ENCODE measurements around the gene AUTS2.

The AUTS2 gene

GRCh38 chr7:70298780-70299471 lies 700.7 kb downstream of the AUTS2 start:
- DNase-seq: no peak

DNA sequence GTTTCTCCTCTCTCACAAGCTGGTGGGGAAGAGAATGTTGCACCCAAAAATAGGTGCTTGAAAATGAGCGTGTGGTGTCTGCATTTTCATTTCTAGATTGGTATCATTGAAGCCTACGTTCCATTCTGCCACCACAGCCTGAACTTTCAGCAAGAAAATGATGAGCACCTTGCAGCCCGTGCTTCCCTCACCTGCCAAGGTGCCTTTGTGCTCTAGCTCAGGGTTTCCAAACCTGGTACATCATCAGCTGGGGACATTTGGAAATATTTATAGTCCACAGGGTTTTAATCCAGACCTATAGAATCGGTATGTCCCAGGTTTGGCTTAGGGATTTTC lies 701.2 kb downstream of the AUTS2 start:
- DNase-seq: no peak

GRCh38 chr7:70301673-70302185 lies 703.5 kb downstream of the AUTS2 start:
- DNase-seq: no peak

DNA sequence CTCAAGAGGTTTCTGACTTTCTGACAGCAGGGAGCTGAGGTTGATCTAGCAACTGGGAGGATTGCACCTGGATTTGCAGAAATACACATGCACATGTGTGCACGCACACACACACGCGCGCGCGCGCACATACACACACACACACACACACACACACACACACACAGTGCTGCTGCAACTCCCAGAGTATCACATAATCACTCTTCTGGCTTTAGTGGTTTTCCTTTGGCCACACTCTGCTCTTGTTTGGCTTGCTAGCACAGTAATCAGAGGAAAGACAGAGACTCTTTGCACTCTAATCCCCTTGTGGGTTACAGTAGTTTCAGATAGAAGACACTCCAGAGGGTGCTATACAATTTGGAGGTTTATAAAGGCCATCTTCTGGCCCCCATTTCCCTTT lies 705.0 kb downstream of the AUTS2 start:
- no peak for DNase-seq

DNA sequence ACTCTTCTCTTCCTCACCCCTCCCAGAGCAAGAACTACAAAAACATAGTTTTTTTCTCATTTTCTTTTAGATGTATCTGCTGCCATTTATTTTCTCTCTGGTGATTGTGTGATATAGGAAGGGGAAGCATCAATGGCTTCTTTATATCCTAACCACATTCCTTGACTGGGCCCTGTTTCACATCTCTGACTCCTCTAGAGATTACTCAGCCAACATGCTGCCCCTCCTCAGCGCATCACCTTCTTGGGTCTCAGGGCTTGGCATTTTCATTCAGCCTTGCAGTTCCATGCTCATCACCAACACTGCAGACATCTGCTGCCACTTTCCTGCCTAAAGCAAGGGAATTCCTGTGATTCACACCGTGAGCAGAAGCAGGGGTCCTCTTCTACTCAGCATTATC lies 705.5 kb downstream of the AUTS2 start:
- DNase-seq: no peak

- DNase-seq: no peak
These were observed 707.9 kb downstream of the AUTS2 start for GRCh38 chr7:70306173-70306572.

DNA sequence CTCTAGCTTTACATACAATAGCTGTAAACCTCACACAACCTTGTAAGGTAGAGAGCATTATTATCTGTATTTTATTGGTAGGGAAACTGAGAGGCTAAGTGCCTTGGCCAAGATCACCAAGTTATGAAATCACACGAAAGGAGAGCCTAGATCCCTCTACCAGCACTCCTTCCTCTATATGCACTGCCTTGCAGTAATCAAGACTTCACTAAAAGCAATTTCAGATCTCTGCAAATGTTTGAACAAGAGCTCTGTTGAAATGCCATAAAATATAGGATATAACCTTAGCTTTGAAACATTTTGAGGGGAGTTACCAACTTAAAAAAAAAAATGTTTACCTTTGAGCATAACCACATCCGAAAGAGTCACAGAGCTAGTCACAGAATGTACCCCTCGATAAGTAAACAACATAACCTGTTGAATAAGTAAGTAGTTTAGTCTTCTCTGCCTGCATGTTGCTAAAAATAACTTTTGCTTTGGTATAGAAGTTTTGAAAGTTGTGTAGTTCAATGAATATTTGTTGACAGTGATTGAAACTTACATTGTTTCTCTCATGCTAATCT lies 709.4 kb downstream of the AUTS2 start:
- DNase-seq: no peak

- no peak for DNase-seq
These were observed 714.1 kb downstream of the AUTS2 start for GRCh38 chr7:70312336-70312735.

DNA sequence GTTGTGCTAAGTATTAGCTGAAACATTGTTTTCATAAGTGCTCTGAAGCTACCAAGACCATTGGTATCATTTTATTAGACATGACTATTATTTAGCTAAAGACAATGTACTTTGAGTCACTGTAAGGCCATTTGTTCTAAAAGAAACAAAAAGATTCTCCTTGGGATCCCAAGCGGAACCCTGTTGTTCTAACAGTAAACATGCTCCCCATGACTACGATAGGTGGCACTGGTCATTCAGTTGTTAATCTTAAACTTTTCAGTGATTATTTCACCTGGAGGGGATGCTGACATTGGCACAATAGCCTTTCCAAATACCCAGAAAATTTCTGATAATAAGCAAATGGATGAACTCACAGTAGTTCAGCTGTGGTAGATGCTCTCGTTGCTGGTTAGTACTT lies 715.0 kb downstream of the AUTS2 start:
- DNase-seq: no peak

- no peak for DNase-seq
These were observed 715.4 kb downstream of the AUTS2 start for GRCh38 chr7:70313687-70314086.

GRCh38 chr7:70314221-70314620 lies 715.9 kb downstream of the AUTS2 start:
- DNase-seq: no peak

DNA sequence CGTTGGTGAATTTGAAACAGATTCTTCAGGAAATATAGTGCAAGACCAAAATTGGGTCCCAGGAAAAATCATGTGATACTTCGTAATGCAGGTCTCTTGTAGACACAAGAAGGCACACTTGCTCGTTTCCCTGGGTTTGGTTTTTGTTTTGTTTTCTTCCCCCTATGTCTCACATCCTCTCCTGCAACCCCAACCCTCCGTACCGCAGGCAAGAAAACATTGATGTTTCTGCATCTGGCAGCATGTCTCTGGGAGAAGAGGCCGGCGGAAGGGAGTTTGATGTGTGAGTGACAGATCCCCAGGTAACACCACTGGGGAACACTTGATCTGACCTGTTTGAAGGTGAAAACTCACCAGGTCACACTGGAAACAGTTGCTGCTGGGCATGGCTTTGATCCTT lies 718.5 kb downstream of the AUTS2 start:
- no peak for DNase-seq

DNA sequence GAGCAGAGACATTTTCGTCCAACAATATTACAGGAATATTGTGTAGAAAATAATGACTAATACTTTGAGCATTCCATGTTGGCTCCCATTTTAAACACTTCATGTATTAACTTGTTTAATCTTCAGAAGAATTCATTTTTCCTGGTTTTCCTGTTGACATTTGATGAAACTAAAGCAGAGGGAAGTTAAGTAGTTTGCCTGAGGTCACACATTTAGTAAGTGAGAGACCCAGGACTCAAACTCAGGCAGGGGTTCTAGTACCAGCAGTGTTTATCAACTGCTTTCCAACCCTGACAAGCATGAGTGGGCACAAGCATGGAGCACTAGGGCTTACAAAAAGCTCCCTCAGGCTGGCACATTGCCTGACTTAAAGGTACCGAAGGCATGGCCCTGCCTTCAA lies 719.1 kb downstream of the AUTS2 start:
- no peak for DNase-seq

GRCh38 chr7:70318511-70318910 lies 720.2 kb downstream of the AUTS2 start:
- DNase-seq: no peak

DNA sequence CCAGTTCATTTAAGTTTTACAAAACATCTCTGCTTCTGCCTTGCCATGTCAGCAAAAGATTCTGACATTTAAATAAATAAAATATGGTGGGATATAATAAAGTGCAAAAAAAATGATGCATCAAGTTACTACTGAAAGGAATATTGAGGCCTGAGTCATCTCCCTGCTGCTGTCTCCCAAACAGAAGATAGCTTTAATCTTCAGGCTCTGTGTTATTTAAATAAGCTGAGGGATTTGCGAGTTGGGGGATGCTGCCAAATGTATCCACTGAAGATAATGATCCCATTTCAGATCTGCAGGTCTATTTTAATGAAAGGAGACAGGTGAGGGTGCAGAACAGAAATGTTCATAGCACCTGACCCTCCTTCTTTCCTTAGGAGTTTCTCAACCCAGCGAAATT lies 720.8 kb downstream of the AUTS2 start:
- no peak for DNase-seq

- no peak for DNase-seq
These were observed 722.8 kb downstream of the AUTS2 start for GRCh38 chr7:70321016-70321590.

DNA sequence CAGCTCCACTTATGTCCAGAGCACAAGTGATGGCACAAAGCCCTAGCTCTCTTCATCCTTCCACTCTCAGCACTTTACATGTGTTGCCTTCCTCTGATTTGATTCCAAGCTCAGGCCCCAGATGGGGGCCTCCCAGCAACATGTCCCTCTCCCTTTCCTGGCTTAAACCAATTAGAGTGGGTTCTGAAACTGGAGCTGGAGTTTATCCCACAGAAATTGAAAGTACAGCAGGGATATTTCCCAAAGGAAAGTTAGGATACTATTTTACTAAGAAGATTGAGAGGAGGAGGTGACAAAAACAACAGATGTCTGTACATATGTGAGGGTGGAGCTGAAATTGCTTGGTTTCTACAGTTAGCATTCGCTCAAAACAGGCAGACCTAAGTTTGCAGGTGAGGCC lies 724.6 kb downstream of the AUTS2 start:
- no peak for DNase-seq

- DNase-seq: no peak
These were observed 727.3 kb downstream of the AUTS2 start for GRCh38 chr7:70325509-70326101.

- DNase-seq: no peak
These were observed 736.0 kb downstream of the AUTS2 start for GRCh38 chr7:70334295-70334694.

DNA sequence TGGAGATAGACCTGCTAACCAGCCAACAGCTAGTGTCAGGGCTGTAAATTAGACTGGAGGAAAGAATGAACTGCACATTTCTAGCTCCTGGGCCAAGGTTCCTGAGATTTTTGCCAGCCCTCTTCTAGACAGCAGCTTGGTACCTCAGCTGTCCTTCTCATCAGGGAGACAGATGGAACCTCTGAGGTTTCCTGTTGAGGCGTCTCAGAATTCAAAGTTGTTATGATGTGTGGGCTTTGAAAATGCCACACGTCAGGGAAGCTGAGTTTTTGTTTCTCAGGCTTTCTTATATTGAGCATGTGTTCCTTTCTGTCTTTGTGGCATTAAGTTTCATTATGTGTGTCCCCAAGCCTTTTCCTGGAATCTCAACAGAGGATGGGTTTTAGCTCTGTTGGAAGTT lies 736.6 kb downstream of the AUTS2 start:
- no peak for DNase-seq

DNA sequence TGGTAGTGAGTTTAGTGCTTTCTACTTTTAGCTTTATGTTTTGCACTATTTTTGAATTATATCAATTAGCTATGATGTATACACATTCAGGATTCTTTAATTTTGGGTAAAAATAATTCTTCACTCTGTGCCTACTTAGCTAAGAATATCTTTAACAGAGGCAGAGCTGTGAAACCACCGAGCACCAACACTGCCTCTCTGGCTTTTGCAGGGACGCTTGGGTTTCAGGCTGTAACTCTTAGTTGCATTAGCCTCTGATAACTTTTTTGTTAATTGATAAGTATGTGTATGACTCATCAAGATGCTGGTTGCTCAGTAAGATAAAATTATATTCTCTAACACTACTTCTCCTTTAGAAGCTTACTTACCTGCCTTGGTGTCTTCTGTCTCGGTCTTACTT lies 738.3 kb downstream of the AUTS2 start:
- DNase-seq: no peak

DNA sequence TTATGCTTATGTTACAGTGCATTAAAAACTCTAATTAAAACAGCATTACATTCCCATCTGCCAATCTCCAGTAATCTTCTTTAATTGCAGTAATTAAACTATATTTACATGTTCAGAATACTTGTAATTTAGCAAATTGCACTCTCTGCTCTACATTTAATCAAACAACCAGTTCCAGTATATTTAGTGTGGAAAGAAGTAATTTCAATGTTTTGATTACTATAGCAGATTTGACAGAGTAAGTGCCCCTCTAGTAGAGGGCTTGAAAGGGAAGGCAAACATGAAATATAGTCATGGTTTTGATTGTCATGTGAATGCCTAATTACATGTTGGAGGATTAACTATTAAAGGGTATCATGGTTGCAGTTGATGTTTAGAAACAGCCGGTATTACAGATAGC lies 739.7 kb downstream of the AUTS2 start:
- no peak for DNase-seq

DNA sequence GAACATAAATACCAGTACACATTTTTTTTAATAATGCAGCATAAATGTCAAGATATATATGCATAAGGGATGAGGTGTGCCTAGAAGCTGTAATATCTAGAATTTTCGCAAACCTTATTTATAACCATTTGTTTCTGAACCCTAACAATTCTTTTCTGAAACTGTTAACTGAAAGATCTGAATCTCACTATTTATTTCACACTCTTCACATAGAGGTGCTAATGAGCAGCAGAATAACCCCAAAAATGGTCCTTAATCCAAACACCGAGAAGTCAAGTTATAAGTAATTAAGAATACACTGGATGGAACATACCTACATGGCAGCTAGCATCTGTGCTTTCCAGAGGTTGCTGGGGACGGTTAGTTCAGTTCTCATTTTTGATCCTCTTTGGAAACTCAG lies 742.0 kb downstream of the AUTS2 start:
- no peak for DNase-seq

- no peak for DNase-seq
These were observed 743.2 kb downstream of the AUTS2 start for GRCh38 chr7:70341446-70341845.
